Measurements from ENCODE around the gene MBNL1.
"Not testable (repeated sequence)": the region's sequence is repeated elsewhere in the genome, so short reads cannot be mapped to it uniquely, and the experiment has no call there.

MBNL1 gene

DNA sequence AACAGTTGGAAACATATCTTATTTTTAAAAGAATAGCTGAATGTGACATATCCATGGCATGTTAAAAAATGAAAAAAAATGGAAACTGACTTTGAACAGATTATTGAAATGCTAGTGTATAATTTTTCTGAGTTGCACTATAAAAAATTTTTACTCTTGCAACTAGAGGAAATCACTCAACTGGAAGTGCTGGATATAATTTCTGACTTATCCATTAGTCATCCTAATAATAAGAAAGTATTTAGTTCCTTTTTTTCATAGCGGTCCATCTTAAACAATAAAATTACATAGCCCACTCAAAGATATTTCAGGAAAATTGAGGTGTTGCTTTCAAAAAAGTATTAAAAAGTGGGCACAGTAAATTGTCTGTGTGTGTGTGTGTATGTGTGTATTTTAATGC, 80.7 kb downstream of the MBNL1 start:
- no peak for DNase-seq (ENCODE audit: low read depth, low spot score)

DNA sequence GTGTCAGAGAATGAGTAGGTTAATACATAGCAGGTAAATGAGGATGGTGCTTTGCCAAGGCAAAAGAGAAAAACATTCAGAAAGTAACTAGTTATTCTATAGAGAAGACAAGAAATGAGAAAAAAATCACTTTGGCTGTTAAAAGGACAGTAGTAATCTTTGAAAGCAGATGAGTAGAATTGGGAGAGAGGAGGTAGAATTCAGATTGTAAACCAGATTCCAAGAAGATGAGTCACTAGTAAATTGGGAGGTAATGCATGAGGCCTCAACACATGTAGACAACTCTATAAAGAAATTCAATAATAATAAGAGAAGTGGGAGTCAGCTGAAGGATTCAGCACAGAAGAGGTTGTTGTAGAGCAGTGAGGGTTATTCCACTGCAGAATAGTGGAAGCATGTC, 81.4 kb downstream of the MBNL1 start:
- DNase-seq (ENCODE audit: low read depth, low spot score), result no peak

DNA sequence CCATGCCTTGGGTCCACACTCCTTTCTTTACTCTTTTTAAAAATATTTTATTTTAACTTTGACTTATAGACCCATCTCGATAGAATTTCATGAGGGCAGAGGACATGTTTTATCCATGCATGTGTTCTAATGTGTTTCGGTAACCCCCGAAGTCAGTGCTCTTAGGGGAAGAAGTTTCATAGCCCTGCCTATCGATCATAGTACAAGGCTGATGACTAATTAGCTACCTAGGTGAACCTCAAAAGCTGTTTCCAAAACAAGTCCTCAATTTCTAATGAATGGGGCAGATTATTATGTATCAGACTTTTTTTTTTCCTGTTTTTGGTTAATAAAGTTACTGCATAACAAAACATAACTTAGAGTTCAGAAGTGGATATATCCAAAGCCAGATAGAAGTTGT, 82.0 kb downstream of the MBNL1 start:
- no peak for DNase-seq (ENCODE audit: low read depth, low spot score)

DNA sequence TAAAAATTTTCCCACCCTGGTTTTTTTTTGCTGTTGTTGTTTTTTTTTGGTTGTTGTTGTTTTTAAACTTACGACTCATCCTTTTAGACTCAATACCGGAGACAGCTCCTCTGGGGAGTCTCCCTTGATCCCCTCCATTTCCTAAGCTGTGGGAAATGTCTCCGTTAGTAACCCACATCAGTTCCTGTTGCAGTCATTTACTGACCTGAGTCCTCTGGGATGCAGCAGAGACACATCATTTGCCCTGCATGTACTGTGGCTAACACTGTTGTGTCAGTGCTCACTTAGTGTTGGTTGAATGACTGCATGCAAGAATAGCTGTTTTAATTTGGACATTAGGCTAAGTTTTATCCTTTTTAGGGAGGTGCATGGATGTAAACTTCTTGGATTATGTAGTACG, 83.8 kb downstream of the MBNL1 start:
- DNase-seq (ENCODE audit: low read depth, low spot score), result no peak

DNA sequence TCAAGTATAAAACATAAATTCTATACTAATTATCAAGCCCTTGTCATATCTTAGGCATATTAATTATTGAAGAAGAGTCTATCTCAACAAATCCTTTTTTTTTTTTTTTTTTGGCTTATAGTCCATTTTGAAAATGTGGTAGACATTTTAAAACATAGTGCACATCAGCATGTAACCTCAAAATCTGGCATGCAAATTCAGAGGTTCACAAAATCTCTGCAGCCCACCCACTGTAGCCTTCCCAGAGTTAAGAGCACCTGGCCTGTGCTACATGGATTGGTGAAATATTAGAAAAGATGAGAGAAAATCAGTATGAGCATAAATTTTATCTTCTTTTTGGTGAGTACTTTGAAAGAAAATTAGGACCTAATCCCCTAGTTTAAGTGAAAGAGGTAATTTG, 84.8 kb downstream of the MBNL1 start:
- no peak for DNase-seq (ENCODE audit: low read depth, low spot score)

DNA sequence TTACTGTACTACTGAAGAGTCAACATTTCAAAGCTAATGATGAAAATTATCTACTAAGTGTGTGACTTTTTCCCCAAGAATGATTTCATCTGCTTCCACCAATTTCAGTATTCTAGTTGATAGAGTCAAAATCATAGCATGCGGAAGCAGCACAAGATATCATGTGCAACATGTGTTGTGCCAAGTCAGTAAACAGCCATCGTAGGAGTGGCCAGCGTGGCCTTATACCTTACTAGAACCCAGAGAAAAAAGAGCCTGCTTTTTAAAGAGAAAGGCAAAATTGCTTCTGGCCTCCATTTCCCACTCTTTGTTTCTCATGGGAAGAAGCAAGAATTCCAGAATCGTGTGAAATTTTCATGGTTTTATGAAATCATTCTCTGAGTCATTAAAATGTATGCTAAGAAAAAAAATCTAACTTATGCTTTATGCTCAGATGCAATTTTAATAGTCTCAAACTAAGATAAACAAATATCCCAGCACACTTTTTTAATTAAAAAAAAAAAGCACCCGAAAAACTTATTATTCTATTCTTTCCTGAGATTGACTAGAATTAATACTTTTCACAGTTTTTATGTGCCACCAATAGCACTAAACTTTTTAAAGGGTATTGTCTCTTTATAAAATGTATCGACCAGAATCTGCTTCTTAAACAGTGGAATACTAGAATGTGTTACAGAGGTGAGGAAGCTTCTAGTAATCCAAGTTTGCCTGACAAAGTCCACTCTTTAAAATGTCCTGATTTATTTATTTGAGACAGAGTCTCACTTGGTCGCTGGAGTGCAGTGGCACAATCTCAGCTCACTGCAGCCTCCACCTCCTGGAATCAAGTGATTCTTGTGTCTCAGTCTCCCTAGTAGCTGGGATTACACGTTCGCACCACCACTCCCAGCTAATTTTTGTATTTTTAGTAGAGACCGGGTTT, 87.3 kb downstream of the MBNL1 start:
- DNase-seq (ENCODE audit: low read depth, low spot score), result no peak

DNA sequence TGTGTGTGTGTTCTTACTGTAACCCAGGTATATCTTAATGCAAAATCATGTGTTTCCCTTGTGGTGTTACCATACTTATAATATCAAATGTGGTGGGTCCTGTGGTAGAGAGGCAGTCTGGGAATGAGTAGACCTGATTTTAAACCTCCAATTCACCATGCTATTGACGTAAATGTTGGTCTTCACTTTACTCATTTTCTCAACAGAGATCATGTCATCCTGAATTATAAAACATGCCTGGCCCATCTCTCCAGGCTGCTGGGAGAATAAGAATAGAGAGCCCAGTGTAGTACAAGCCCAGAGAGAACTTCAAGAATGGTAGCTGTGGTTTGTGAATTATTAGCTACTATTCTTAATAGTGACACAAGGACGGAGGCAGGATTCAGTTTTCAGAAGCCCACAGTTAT, 88.1 kb downstream of the MBNL1 start:
- no peak for DNase-seq (ENCODE audit: low read depth, low spot score)

DNA sequence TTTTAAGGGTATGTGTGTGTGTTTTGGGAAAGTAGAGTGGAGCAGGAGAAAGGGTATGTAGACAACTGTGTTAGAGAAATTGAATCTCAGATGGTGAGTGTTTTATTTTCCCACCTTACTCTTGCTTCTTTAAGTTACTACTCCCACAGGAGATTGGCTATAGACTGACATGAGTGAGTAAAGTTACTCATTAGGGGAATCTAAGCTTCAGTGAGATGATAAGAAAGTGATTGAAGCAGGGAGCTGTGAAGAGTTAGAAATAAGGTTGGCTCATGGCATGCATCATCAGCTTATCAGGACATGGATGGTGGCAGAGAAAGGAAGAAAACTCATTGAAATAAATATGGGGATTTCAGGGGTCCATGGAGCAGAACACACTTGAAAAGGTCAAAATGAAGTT, 88.9 kb downstream of the MBNL1 start:
- DNase-seq (ENCODE audit: low read depth, low spot score), result no peak

DNA sequence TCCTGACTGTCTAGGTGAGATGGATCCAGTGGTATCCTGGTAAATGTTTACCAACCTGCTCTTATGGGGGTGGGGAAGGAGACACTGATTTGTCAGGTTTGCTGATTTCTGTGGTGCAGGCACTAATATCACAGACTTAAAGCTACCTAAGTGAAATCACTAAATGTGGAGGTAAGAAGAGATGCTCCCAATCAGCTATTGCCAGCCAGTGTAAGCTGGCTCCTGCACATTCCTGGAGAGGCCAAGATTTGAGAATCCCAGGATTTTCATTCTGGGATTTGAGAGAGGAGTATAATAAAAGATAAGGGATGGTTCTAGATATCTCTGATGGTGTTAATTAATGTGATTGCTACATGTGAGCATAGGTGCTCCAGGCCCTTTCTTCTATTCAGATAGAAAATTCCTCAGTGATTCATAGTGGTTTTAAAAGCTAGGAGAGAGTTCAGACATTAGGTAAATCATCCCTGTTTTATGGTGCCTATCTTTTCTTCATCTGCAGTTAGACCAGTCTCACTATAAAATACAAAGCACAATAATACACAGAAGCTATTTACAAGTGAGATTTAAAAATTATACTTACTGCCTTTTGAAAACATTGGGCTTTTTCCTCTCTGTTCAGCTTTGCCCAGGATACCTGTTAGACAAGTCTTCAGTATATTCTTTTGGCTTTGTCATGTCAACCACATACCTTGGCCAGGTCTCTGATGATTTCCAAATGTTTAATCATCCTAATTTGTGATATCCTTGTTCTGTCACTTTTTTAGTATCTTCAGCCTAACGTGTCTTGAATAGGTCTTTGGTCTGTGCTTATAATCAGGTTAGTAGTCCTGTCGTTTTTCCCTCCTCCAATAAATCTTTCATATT, 90.9 kb downstream of the MBNL1 start:
- no peak for DNase-seq (ENCODE audit: low read depth, low spot score)

DNA sequence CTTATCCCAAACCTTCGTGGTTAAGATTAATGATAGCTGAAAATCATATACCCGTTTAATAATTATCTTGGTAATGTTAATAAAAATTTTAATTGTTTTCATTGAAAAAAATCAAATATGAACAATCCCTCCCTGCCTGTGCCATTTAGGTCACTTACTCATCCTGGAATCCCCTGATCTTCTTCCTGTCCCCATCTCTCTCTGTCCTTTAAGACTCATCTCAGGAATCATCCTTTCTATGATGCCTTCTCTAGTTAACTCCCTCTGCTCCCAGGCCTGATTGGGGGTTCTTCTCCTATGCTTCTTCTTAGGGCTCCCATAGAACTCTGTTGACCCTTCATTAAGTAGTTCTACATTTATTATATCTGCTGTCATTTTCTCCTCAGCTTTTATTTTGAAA, 91.6 kb downstream of the MBNL1 start:
- no peak for DNase-seq (ENCODE audit: low read depth, low spot score)

DNA sequence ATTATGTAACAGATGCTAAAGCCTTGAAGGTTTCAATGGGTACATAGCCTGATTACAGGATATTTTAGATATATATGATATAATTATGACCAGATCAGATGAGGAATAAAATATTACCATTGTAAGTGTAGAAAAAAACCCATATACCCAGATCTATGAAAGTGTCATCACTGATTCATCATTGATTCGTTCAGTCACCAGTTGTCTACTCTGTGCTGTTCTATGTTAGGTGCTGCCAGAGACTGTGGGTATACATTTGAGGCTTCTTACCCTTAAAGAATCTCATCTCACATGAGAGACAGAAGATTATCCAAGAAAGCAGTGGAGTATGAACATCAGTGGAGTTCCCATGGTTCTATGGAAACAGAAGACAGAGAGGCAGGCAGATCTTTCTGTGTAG, 92.2 kb downstream of the MBNL1 start:
- DNase-seq (ENCODE audit: low read depth, low spot score), result no peak

DNA sequence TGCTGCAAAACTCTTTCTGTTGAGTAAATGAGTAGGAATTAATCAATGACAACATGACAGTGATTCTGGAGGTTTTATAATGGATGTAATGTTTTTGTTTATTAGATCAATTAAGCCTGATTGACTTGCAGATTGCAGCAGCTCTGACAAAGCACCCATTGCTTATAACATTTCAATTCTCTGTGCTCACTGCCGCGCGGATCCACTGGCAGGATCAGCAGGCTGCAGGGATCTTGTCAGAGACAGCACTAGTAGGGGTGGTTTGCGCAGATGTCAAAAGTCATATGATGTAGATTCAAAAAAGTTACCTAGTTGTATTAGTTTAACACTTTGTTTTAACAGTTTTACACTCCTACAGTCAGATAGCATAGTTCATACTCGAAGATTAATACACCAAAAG, 93.4 kb downstream of the MBNL1 start:
- no peak for DNase-seq (ENCODE audit: low read depth, low spot score)

DNA sequence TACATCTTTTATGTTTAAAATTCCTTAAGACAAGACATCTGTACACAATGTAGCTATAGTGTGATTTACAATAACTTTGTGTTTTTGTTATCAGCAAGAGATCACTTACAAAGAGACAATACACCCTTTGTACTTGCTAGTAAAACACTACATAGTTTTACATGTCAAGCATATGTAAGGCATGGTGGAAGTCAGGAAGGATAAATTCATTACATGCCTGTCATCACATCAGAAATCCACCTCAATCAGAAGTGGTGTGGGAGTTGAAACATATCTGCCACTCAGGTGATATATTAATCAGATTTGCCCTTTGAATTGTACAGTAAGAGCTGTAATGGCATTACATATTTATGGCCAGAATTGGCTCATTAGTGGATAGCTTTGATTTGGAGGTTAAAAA, 95.5 kb downstream of the MBNL1 start:
- no peak for DNase-seq (ENCODE audit: low read depth, low spot score)

DNA sequence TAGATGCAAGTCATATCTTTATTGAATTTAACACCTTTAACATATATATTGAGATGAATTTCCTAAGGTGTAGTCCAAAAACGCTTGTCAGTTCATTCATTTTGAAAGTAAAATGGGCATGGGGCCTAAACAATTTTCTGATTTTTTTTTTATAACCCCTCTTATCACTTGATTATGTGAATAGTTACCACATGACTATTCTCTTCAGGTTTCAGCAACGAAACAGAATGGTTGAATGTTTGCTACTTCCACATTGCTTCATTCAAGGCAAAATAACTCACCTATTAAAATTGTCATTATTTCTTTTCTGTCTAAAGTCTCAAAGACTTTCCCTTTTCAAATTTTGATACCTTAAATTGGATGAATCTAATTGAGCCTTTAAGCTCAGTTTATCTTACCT, 96.4 kb downstream of the MBNL1 start:
- no peak for DNase-seq (ENCODE audit: low read depth, low spot score)

DNA sequence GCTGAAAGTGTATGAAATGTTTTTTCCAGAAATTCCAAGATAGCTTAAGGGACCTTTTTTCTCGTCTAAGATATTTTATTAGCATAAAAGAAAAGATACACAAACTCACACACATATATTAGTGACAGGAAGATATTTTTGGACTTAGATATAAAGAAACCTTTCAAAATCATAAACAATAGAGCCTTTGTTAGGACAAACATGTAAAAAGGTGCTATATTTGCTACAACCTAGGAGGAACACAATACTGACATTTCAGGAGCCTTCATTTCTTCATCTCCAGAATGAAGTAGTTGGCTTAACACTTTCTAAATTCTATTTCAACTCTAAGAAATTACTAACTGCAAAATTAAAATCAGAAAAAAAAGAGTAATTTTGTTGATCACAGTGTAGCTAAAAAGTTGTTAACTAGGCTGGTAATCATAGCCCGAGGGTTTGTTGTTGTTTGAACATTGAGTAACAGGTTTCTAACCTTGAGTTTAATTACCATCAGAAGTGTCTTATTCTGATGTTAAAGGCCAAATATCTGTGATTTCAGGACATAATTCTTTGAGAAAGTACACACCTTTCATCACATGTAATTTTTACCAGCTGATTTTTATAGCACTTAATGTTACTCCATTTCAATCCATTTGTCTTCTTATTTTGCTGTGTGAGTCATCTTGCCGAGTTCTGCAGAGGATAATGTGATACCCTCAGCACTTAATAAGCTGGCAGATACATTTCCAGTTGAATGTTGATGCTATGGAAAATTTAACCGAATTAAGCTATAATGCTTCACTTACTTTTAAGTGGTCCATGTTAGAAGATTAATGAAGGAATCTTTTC, 97.3 kb downstream of the MBNL1 start:
- no peak for DNase-seq (ENCODE audit: low read depth, low spot score)

DNA sequence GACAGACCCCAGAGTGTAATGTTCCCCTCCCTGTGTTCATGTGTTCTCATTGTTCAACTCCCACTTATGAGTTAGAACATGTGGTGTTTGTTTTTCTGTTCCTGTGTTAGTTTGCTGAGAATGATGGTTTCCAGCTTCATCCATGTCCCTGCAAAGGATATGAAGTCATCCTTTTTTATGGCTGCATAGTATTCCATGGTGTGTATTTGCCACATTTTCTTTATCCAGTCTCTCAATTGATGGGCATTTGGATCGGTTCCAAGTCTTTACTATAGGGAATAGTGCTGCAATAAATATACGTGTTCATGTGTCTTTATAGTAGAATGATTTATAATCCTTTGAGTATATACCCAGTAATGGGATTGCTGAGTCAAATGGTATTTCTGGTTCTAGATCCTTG, 98.5 kb downstream of the MBNL1 start:
- not testable (repeated sequence) for DNase-seq (ENCODE audit: low read depth, low spot score)

DNA sequence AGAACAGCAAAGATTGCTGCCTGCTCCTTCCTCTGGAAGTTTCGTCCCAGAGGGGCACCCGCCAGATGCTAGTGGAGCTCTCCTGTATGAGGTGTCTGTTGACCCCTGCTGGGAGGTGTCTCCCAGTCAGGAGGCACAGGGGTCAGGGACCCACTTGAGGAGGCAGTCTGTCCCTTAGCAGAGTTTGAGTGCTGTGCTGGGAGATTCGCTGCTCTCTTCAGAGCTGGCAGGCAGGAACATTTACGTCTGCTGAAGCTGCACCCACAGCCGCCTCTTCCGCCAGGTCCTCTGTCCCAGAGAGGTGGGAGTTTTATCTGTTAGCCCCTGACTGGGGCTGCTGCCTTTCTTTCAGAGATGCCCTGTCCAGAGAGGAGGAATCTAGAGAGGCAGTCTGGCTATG, 103.9 kb downstream of the MBNL1 start:
- DNase-seq (ENCODE audit: low read depth, low spot score), result not testable (repeated sequence)

DNA sequence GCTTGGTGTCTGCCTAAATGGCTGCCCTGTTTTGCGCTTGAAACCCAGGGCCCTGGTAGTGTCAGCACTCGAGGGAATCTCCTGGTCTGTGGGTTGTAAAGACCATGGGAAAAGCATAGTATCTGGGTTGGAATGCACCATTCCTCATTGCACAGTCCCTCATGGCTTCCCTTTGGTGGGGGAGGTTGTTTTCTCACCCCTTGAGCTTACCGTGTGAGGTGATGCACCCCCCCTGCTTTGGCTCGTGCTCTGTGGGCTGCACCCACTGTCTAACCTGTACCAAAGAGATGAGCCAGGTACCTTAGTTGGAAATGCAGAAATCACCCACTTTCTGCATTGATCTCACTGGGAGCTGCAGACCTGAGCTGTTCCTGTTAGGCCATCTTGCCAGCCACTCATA, 104.7 kb downstream of the MBNL1 start:
- no peak for DNase-seq (ENCODE audit: low read depth, low spot score)

DNA sequence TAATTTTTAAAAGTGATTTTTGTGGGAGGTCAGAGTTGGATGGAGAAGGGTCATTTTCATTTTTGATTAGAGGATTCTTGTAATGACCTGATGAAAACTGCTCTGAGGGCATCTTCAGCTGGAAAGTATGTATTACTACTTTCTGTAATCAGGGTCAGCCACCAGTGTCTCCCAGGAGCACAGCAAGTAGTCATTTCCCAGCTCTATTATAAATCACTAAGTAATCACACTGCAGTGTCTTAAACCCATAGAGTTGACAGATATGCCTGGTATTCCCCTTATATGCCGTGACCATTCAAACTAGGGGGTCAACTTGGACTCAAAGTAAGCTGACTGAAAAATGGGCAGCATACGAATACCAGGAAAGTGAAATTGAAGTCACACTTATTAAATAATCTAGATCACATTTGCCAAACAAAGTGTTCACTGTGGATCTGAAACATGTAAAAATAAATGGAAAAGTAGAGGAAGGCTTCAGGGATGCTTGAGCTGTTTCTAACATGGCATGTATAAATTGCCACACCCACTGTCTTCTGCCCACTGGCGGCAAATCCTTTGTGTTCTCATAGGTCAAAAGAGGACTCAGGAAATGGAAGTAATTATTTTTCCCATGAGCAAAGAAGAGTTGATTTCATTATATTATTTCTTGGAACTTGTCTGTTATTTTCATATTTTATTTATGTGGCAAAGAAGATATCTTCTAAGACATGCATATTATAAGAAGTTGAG, 105.7 kb downstream of the MBNL1 start:
- DNase-seq (ENCODE audit: low read depth, low spot score), result no peak

DNA sequence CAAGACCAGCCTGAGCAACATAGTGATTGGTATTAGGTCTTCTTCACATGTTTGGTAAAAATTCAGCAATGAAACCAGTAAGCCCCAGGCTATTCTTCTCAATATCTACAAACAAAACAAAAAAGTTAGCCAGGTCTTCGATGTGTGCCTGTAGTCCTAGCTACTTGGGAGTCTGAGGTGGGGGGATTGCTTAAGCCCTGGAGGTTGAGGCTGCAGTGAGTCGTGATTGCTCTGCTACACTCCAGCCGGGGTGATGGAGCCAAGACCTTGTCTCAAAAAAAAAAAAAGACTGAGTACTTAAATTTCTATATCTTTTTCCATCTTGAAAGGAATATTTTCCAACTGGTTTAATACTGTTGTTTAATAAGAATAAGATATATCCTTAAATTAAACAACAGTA, 106.8 kb downstream of the MBNL1 start:
- no peak for DNase-seq (ENCODE audit: low read depth, low spot score)

Data from activated naive CD8-positive, alpha-beta T cell treated with anti-CD3 and anti-CD28 coated beads, Interleukin-2, amount 50 U/mL, for 16 hours (primary cell).